Measurements from ENCODE around the gene RPA1. TPM values are rescaled to one million over a fixed set of nuclear protein-coding genes. Genes with fewer than 3 reads are reported as not detected.

RPA1 gene
- total RNA-seq, 4 donors from 2014 or later, result 22.9 to 30.8 (median 29.2) TPM

- peaks cover 0 to 24% (median 19%) of the 10 kb centered on the region in 4 donors for H3K36me3 ChIP-seq
- 72% methylated on average over 3 of the region's 4 CpGs for WGBS
- H3K27ac ChIP-seq (replicated peaks in 1 of 4), result peak overlapping the region; percentile 73 to 89 (median 82)
- H3K4me1 ChIP-seq, result peaks cover 49 to 57% (median 54%) of the 10 kb centered on the region in 4 donors
- no peak for DNase-seq (ENCODE audit: extremely low spot score)
- intact Hi-C loops (cut with DNase I), result loop anchor here (5.0 kb wide), 1 partner anchor 119 kb away; no protein-coding TSS in a partner anchor
- no peaks in the 10 kb centered on the region for H3K27me3 ChIP-seq
- H3K4me3 ChIP-seq, result no peak overlapping the region
- no peak for TF ChIP-seq CTCF (IDR thresholded peaks at IDR 0.05)
- TF ChIP-seq POLR2AphosphoS5 (IDR thresholded peaks at IDR 0.05), result peak in 1 of 2 donors; percentile 19
- no peaks in the 10 kb centered on the region for H3K9me3 ChIP-seq
Observed at GRCh38 chr17:1785930-1786329, 43.9 kb upstream of the RPA1 start.

DNA sequence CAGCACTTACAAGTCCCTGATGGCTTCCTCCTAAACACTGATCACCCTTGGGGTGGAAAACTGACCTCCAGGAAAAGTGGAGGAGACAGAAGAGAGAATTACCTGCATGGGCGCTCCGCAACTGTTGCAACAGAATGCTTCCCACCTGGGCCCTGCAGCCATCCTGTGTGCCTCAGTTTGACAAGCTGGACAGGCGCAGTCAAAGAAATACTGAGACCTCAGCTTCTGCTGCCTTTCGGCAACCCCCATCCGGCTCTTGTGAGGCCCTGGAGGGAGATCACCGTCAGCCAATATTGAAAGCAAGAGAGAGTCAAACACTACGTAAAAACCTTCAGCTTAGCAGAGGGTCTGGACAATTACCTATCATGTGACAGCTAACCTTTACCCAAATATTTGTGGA lies 43.1 kb upstream of the RPA1 start:
- H3K4me3 ChIP-seq, result peak overlapping the region in 1 of 4 donors; percentile 8
- peaks cover 0 to 17% (median 13%) of the 10 kb centered on the region in 4 donors for H3K36me3 ChIP-seq
- 70% methylated on average over 7 of the region's 7 CpGs for WGBS
- peaks cover 44 to 51% (median 49%) of the 10 kb centered on the region in 4 donors for H3K4me1 ChIP-seq
- TF ChIP-seq POLR2A (IDR thresholded peaks at IDR 0.05; ENCODE audit: low read depth) (no peak), CTCF (IDR thresholded peaks at IDR 0.05) (no peak), POLR2AphosphoS5 (IDR thresholded peaks at IDR 0.05) (no peak), EP300 (IDR thresholded peaks at IDR 0.05) (no peak)
- H3K27ac ChIP-seq (replicated peaks in 1 of 4), result peak overlapping the region; percentile 73 to 89 (median 82)
- intact Hi-C loops (cut with DNase I), result loop anchor here (5.0 kb wide), 1 partner anchor 119 kb away; no protein-coding TSS in a partner anchor
- H3K9me3 ChIP-seq, result no peaks in the 10 kb centered on the region
- DNase-seq (ENCODE audit: extremely low spot score), result no peak
- H3K27me3 ChIP-seq, result no peaks in the 10 kb centered on the region

DNA sequence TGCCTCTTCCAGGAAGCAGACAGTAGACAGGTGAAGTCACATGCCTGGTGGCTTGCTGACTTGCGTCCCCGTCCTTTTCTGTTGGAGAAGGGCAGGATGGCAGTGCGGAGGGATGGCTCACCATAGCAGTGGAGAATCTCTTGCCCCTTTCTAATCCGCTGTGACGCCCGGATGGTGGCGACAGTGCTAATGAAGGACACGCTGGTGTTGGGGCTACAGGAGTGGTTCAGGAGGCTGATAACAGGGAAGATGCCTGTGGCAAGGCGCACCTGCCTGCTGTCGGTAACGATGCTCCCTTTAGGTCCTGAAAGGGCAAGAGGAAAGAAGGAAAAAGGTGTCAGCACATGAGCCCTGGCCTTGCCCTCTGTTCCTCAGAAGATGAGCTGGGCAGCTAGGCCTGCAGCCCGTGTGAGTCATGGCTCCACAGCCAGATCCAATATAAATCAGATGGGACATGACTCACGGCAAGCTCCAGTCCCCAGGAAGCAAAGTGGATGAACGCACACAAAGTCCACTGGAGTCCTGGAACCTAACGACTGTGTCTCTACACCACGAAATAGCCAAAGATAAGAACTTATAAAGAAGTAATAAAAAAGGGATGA lies 42.4 kb upstream of the RPA1 start:
- Histone ChIP-seq H3K36me3 (peaks cover 0 to 22% (median 6%) of the 10 kb centered on the region in 4 donors), H3K9me3 (no peaks in the 10 kb centered on the region), H3K27ac (replicated peaks in 1 of 4) (peak overlapping the region; percentile 73 to 89 (median 82)), H3K4me3 (no peak overlapping the region), H3K27me3 (no peaks in the 10 kb centered on the region), H3K4me1 (peaks cover 39 to 44% (median 42%) of the 10 kb centered on the region in 4 donors)
- no peak for DNase-seq (ENCODE audit: extremely low spot score)
- intact Hi-C loops (cut with DNase I), result loop anchor here (5.0 kb wide), 1 partner anchor 120 kb away; no protein-coding TSS in a partner anchor
- 71% methylated on average over 16 of the region's 16 CpGs for WGBS
- TF ChIP-seq POLR2AphosphoS5 (IDR thresholded peaks at IDR 0.05), result peak; percentile 72 to 78
- no peak for TF ChIP-seq CTCF (IDR thresholded peaks at IDR 0.05)
- no peak for TF ChIP-seq EP300 (IDR thresholded peaks at IDR 0.05)
- no peak for TF ChIP-seq POLR2A (IDR thresholded peaks at IDR 0.05; ENCODE audit: low read depth)

- 65% methylated on average over 5 of the region's 5 CpGs for WGBS
- Histone ChIP-seq H3K27ac (replicated peaks in 1 of 4) (no peak overlapping the region), H3K4me1 (peaks cover 21 to 31% (median 25%) of the 10 kb centered on the region in 4 donors), H3K27me3 (no peaks in the 10 kb centered on the region), H3K36me3 (peaks cover 0 to 22% (median 0%) of the 10 kb centered on the region in 4 donors), H3K4me3 (no peak overlapping the region), H3K9me3 (no peaks in the 10 kb centered on the region)
- no peak for TF ChIP-seq POLR2AphosphoS5 (IDR thresholded peaks at IDR 0.05)
- TF ChIP-seq POLR2A (IDR thresholded peaks at IDR 0.05; ENCODE audit: low read depth), result no peak
- TF ChIP-seq CTCF (IDR thresholded peaks at IDR 0.05), result no peak
- no peak for TF ChIP-seq EP300 (IDR thresholded peaks at IDR 0.05)
- no peak for DNase-seq (ENCODE audit: extremely low spot score)
- intact Hi-C loops (cut with DNase I), result loop anchor here (5.0 to 10.0 kb wide), 2 partner anchors 75 to 123 kb away; no protein-coding TSS in a partner anchor
Observed at GRCh38 chr17:1789936-1790335, 39.9 kb upstream of the RPA1 start.
